B cell (primary cell): ENCODE measurements around the gene VPS51. TPM values are rescaled to one million over a fixed set of nuclear protein-coding genes. Genes with fewer than 3 reads are reported as not detected.
A peak's percentile ranks its signal among the peaks of the same experiment; 100 is the strongest.

Source experiments
- ATAC-seq: fragments of 200-7000 bp; cut with Tn5 transposase; one replicate; pipeline ENCODE4 v1.10.0; 2021; ENCODE audit warnings: low read depth, mild to moderate bottlenecking, moderate number of reproducible peaks, moderate library complexity
- CTCF ChIA-PET: fragments of 350-600 bp; sonication (Branson Sonifier 250); formaldehyde crosslinking; loops from one replicate; lab custom pipeline; 2021; ENCODE audit warnings: antibody characterized with exemption, inconsistent platforms; lab: Charles Lee
- POLR2A ChIA-PET: fragments of 350-600 bp; sonication (Branson Sonifier 250); formaldehyde crosslinking; loops from one replicate; lab custom pipeline; 2021; ENCODE audit warnings: antibody characterized with exemption; lab: Charles Lee
- DNase-seq: peaks from one replicate; pipeline ENCODE4 v3.0.0; 2013
- H2AFZ ChIP-seq: 2 replicates; pipeline ENCODE4 v1.6.1; 2012; ENCODE audit warnings: mild to moderate bottlenecking, low read depth, low read length; ENCODE audit not compliant: insufficient read depth, poor library complexity, severe bottlenecking
- H3K27ac ChIP-seq, 2 donors: 1 replicate in 1 of 2; 2 replicates in 1 of 2; pipeline ENCODE4 v1.5.1; 2012 to 2013; ENCODE audit warnings: low read length in 2 of 2, mild to moderate bottlenecking in 2 of 2, moderate library complexity in 1 of 2
- H3K27me3 ChIP-seq, 4 experiments: fragments of 200-600 bp in 1 of 4; sonication (generic) in 1 of 4; replicated peaks in 1 of 4; 1 replicate in 2 of 4; 2 replicates in 2 of 4; pipeline versions ENCODE4 v1.6.1 to v1.7.0; 2013 to 2016; ENCODE audit warnings: low read length in 3 of 4, mild to moderate bottlenecking in 2 of 4, mixed read lengths in 1 of 4, moderate library complexity in 1 of 4; ENCODE audit not compliant: insufficient read depth in 4 of 4, control insufficient read depth in 3 of 4; ENCODE audit errors: control extremely low read depth in 1 of 4
- H3K36me3 ChIP-seq, 2 experiments: replicated peaks in 1 of 2; 1 replicate in 1 of 2; 2 replicates in 1 of 2; pipeline versions ENCODE4 v1.6.1 to v1.7.1; 2013; ENCODE audit warnings: low read length in 1 of 2; ENCODE audit not compliant: insufficient read depth in 2 of 2, control insufficient read depth in 1 of 2; ENCODE audit errors: control extremely low read depth in 1 of 2, extremely low read depth in 1 of 2
- H3K4me1 ChIP-seq, 2 donors: fragments of 200-600 bp in 1 of 2; sonication (generic) in 1 of 2; 1 replicate in 1 of 2; 2 replicates in 1 of 2; pipeline versions ENCODE4 v1.5.1 to v1.6.1; 2013 to 2017; ENCODE audit warnings: low read length in 2 of 2; ENCODE audit not compliant: control insufficient read depth in 2 of 2, insufficient read depth in 2 of 2
- H3K4me2 ChIP-seq: replicated peaks from 2 replicates; pipeline ENCODE3; 2012; ENCODE audit warnings: mild to moderate bottlenecking, low read depth, low read length; ENCODE audit not compliant: poor library complexity, severe bottlenecking
- H3K4me3 ChIP-seq, 5 experiments: fragments of 200-600 bp in 1 of 5; sonication (generic) in 1 of 5; 1 replicate in 3 of 5; 2 replicates in 2 of 5; pipeline versions ENCODE4 v1.5.1 to v1.7.0; 2011 to 2016; ENCODE audit warnings: low read length in 4 of 5, mild to moderate bottlenecking in 4 of 5, low read depth in 2 of 5, control low read depth in 1 of 5, moderate library complexity in 1 of 5; ENCODE audit not compliant: insufficient read depth in 1 of 5; ENCODE audit errors: control extremely low read depth in 1 of 5, extremely low read depth in 1 of 5
- H3K79me2 ChIP-seq: fragments of 200-600 bp; sonication (generic); one replicate; pipeline ENCODE4 v1.6.0; 2016; ENCODE audit warnings: low read length; ENCODE audit not compliant: control insufficient read depth, insufficient read depth
- H3K9ac ChIP-seq: fragments of 200-600 bp; sonication (generic); 2 replicates; pipeline ENCODE4 v1.6.1; 2017; ENCODE audit warnings: mild to moderate bottlenecking, low read length, moderate library complexity
- H3K9me3 ChIP-seq, 3 donors: one replicate each; pipeline versions ENCODE4 v1.6.1 to v1.7.1; 2013; ENCODE audit warnings: low read length in 2 of 3; ENCODE audit not compliant: control insufficient read depth in 2 of 3, insufficient read depth in 1 of 3; ENCODE audit errors: control extremely low read depth in 1 of 3
- H4K20me1 ChIP-seq: 2 replicates; pipeline ENCODE4 v1.6.0; 2012; ENCODE audit warnings: mild to moderate bottlenecking, low read length; ENCODE audit not compliant: insufficient read depth, control insufficient read depth, poor library complexity, severe bottlenecking
- H3K27ac Mint-ChIP-seq: one replicate; pipeline ENCODE4 v1.8.0; 2021; ENCODE audit warnings: mixed read lengths
- H3K27me3 Mint-ChIP-seq: one replicate; pipeline ENCODE4 v1.8.0; 2021; ENCODE audit warnings: mixed read lengths
- H3K4me1 Mint-ChIP-seq: one replicate; pipeline ENCODE4 v1.8.0; 2021; ENCODE audit warnings: mixed read lengths
- H3K4me3 Mint-ChIP-seq: one replicate; pipeline ENCODE4 v1.8.0; 2021; ENCODE audit warnings: mixed read lengths
- H3K9me3 Mint-ChIP-seq: one replicate; pipeline ENCODE4 v1.8.0; 2022; ENCODE audit warnings: mixed read lengths; ENCODE audit not compliant: insufficient read depth
- EZH2 ChIP-seq: IDR thresholded peaks from 2 replicates; pipeline ENCODE4 v1.6.1; 2012; ENCODE audit warnings: borderline replicate concordance, low read depth, mild to moderate bottlenecking, moderate library complexity, low read length; ENCODE audit not compliant: insufficient read depth, poor library complexity, severe bottlenecking
- WGBS: methylation state at CpG from one replicate; pipeline ENCODE4 v1.1.5; 2013; ENCODE audit warnings: missing lambda C conversion rate; ENCODE audit not compliant: insufficient coverage; 5-methylcytosine and 5-hydroxymethylcytosine counted together
- intact Hi-C: fragments of 100-400 bp; cut with micrococcal nuclease; formaldehyde crosslinking; loops from one replicate; pipeline ENCODE4 v1.10.0; 2022
- polyA plus RNA-seq: library from polyadenylated mRNA; depleted of rRNA; stranded (reverse); fragments of >200 nt; gene quantifications from 2 replicates; pipeline ENCODE4 v1.2.3, GENCODE V29; 2012
- total RNA-seq, 2 donors: library from RNA; stranded (reverse); fragments of 120-200 nt in 1 of 2; gene quantifications; 1 replicate in 1 of 2; 2 replicates in 1 of 2; pipeline versions ENCODE4 v1.2.3 to v1.2.4, GENCODE V29; 2013 to 2022
- TF ChIP-seq, protein P1 (sequence below): fragments of 200-600 bp; IDR thresholded peaks from one replicate; pipeline ENCODE4 v1.8.0; 2022; ENCODE audit warnings: antibody characterized with exemption, mild to moderate bottlenecking

VPS51 gene
- total and polyA plus RNA-seq, 2 donors (not counting 1 experiment from before 2014, with no cell fraction given) = 206 to 223 TPM

DNA sequence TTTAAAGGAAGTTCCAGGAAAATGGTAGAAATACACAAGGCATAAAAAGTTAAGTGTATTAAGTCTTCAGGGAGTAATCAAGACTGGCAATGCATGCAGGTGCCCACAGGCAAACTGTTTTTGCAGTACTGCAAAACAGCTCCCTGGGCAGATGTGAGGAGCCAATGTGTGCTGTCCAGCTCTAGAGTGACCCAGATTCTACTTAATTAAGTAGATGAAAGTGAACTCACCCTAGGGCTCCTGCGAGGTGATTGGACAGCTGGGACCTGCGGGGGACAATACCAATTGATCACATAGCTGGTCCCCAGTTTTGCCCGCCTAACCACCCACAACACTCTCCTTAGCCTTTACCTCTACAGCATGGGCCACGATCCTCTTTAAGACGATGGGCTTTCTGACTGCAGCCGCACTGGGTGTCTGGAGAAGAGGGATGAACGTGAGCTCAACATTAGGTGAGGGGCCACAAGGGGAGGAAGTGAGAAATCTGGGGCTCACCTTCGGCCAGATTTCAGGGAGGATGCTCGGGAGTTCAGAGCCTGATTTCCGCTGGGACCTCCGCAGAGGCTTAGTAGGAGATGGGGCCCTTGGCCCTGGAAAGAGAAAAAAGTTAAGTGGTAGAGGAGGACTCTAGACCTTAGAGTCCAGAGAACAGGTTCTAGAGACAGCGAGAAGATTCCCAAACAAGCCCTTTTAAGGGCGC, 12.7 kb upstream of the VPS51 start:
- Histone ChIP-seq H3K36me3 (peaks cover 0 to 33% of the 10 kb centered on the region in 2 experiments), H3K9ac (peak overlapping the region; percentile 86), H4K20me1 (peaks cover 8% of the 10 kb centered on the region), H3K79me2 (peaks cover 31% of the 10 kb centered on the region), H3K4me1 (peaks cover 12 to 26% of the 10 kb centered on the region in 2 donors), H3K27me3 (no peaks in the 10 kb centered on the region), H3K9me3 (no peaks in the 10 kb centered on the region), H3K27ac (peak overlapping the region; percentile 91 to 94), H2AFZ (peak overlapping the region; percentile 98), H3K4me3 (peak overlapping the region; percentile 53 to 77 (median 75)), H3K4me2 (peak overlapping the region; percentile 88)
- ChIA-PET CTCF (interaction anchor here (1.7 to 2.0 kb wide), 2 partner anchors 27 to 42 kb away, joined by 6 to 8 read pairs; partner anchors contain the start of gene SAC3D1), POLR2A (no interaction called here)
- TF ChIP-seq, protein P1, sequence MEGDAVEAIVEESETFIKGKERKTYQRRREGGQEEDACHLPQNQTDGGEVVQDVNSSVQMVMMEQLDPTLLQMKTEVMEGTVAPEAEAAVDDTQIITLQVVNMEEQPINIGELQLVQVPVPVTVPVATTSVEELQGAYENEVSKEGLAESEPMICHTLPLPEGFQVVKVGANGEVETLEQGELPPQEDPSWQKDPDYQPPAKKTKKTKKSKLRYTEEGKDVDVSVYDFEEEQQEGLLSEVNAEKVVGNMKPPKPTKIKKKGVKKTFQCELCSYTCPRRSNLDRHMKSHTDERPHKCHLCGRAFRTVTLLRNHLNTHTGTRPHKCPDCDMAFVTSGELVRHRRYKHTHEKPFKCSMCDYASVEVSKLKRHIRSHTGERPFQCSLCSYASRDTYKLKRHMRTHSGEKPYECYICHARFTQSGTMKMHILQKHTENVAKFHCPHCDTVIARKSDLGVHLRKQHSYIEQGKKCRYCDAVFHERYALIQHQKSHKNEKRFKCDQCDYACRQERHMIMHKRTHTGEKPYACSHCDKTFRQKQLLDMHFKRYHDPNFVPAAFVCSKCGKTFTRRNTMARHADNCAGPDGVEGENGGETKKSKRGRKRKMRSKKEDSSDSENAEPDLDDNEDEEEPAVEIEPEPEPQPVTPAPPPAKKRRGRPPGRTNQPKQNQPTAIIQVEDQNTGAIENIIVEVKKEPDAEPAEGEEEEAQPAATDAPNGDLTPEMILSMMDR = no peak
- TF ChIP-seq EZH2 = no peak
- intact Hi-C loops = no loop called here
- Mint-ChIP-seq H3K4me3 (peak overlapping the region; percentile 98), H3K27ac (peak overlapping the region; percentile 100), H3K27me3 (no peaks in the 10 kb centered on the region), H3K4me1 (peaks cover 30% of the 10 kb centered on the region), H3K9me3 (no peaks in the 10 kb centered on the region)
- ATAC-seq (no peak), DNase-seq (no peak)
- WGBS = 9% methylated on average over 8 of the region's 13 CpGs
